GM20431 (cell line): ENCODE data around the gene CFAP54.

Experiments used
- in situ Hi-C: fragments of 300-500 bp; cut with MseI, MboI; formaldehyde crosslinking; loops from one replicate; pipeline ENCODE4 v1.15.0; 2020; ENCODE audit warnings: low sequenced_read_pairs; ENCODE audit not compliant: unreplicated experiment

The CFAP54 gene

GRCh38 chr12:96872961-96873360, 383.6 kb downstream of the CFAP54 start:
- in situ Hi-C loops = no loop called here

- in situ Hi-C loops = no loop called here
These were observed 384.8 kb downstream of the CFAP54 start for GRCh38 chr12:96874211-96874610.

GRCh38 chr12:96876966-96877365, 387.6 kb downstream of the CFAP54 start:
- in situ Hi-C loops = no loop called here

GRCh38 chr12:96878704-96879103, 389.3 kb downstream of the CFAP54 start:
- in situ Hi-C loops = no loop called here

- in situ Hi-C loops = no loop called here
These were observed 389.9 kb downstream of the CFAP54 start for GRCh38 chr12:96879301-96879700.

- in situ Hi-C loops = no loop called here
These were observed 390.8 kb downstream of the CFAP54 start for GRCh38 chr12:96880220-96880619.

GRCh38 chr12:96881608-96882007, 392.2 kb downstream of the CFAP54 start:
- in situ Hi-C loops = no loop called here

GRCh38 chr12:96882862-96883261, 393.5 kb downstream of the CFAP54 start:
- in situ Hi-C loops = no loop called here

- in situ Hi-C loops = no loop called here
These were observed 394.2 kb downstream of the CFAP54 start for GRCh38 chr12:96883571-96883970.

- in situ Hi-C loops = no loop called here
These were observed 397.8 kb downstream of the CFAP54 start for GRCh38 chr12:96886998-96887677.

GRCh38 chr12:96889273-96889933, 400.0 kb downstream of the CFAP54 start:
- in situ Hi-C loops = no loop called here

- in situ Hi-C loops = no loop called here
These were observed 401.0 kb downstream of the CFAP54 start for GRCh38 chr12:96890331-96890730.

- in situ Hi-C loops = no loop called here
These were observed 402.7 kb downstream of the CFAP54 start for GRCh38 chr12:96892104-96892503.

- in situ Hi-C loops = no loop called here
These were observed 408.0 kb downstream of the CFAP54 start for GRCh38 chr12:96897421-96897820.

- in situ Hi-C loops = no loop called here
These were observed 411.8 kb downstream of the CFAP54 start for GRCh38 chr12:96901175-96901574.

- in situ Hi-C loops = no loop called here
These were observed 412.7 kb downstream of the CFAP54 start for GRCh38 chr12:96902076-96902475.

- in situ Hi-C loops = no loop called here
These were observed 417.1 kb downstream of the CFAP54 start for GRCh38 chr12:96906498-96906848.

GRCh38 chr12:96906849-96907670, 417.7 kb downstream of the CFAP54 start, which contains the start of gene NEDD1:
NEDD1 (plus strand) TSS chr12:96907257; CDS start chr12:96909760, 2,503 bp downstream.
- in situ Hi-C loops = no loop called here

GRCh38 chr12:96907671-96908422, 418.5 kb downstream of the CFAP54 start:
- in situ Hi-C loops = no loop called here

GRCh38 chr12:96908423-96908675, 419.0 kb downstream of the CFAP54 start:
- in situ Hi-C loops = no loop called here

- in situ Hi-C loops = no loop called here
These were observed 422.9 kb downstream of the CFAP54 start for GRCh38 chr12:96912261-96912660.
